GM21619 (cell line): Measurements from ENCODE around the gene PATJ.
"Not testable (repeated sequence)": the region's sequence is repeated elsewhere in the genome, so short reads cannot be mapped to it uniquely, and the experiment has no call there.

Experiments used
- ATAC-seq: cut with Tn5 transposase; IDR thresholded peaks from one replicate; pipeline ENCODE4 v1.9.1; 2021; ENCODE audit not compliant: unreplicated experiment

The PATJ gene

DNA sequence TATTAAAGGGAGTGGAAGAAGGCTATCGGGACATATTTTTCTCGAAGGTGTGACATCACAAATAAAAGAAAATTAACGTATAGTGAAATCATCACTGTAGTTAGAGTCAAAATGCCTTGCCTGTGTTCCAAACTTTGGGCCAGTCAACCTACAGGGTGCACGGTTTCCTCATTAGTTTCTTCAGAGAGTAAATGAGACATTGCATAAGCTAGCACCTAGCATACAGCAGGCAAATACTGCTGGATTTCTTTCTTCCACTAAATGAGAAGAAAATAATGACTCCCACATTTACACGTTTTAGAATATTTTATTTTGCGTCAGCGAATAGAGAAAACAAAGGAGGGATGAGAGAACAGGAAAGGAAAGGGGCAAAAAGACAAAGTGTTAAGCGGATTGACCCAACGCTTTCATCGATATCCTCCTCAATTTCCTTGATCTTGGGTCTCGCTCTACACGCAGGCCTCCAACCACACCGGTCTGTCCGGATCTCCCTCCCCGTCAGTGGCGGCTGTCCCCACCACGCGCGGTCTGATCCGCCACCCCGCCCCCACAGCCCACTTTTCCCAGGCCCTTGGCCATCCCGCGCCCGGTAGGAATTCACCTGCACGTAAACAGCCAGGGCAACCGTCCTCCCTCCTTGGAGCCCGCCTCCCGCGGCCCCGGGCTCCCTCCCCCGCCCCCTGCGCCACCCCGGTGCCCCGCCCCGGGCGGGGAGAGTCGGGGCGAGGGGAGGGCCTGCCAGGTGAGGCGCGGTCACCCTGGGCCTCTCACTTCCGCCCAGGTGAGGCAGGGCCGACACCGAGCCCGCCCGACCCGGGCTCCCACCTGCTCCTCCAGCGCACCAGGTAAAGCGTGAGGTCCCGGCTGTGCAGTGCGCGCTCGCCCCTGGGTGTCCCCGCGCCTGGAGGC, at the start of gene PATJ:
Gene PATJ, plus strand, starts transcription at position 770 of the 909 bp plus-strand sequence. CDS start 20,413 bp downstream, outside the sequence.
- peak; percentile 73 for ATAC-seq

- ATAC-seq = no peak
Observed at GRCh38 chr1:61699911-61700851, 42.1 kb upstream of the PATJ start.

DNA sequence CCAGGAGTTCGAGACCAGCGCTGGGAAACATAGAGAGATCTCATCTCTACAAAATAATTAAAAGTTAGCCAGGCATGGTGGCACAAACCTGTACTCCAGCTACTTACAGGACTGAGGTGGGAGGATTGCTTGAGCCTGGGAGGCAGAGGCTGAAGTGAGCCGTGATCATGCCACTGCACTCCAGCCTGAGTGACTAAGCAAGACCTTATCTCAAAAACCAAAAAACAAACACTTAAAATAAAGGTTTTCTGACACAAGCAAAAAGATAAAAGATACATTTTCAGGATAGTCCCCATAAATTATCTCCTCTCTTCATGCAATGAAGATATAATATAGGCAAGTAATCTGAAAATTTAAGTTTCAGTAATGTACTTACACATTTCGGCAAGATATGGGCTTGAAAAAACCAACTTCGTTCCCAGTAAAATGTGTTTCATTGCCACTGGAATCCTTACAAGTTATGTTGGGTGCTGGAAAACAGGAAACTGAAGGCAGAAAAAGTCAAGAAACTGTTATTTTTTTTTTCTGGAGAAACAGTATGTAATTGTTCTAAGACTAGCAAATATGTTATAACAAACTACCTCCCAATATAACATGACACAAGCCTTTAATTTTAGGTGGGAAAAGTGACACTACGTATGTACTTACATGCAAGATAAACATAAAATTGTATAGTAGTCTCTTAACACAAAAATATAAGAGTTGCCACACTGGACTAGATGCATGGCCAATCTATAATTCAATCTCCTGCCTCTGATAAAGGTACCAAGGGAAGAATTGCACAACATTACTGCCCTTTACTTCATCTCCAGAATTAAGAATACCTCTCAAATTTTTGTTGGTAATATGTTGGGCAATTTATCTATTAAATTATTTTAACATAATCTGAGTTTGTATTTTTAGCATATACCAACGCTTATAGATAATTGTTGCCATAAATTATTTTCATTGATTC, 33.0 kb upstream of the PATJ start:
- no peak for ATAC-seq

- ATAC-seq = no peak
Observed at GRCh38 chr1:61709908-61710289, 32.4 kb upstream of the PATJ start.

DNA sequence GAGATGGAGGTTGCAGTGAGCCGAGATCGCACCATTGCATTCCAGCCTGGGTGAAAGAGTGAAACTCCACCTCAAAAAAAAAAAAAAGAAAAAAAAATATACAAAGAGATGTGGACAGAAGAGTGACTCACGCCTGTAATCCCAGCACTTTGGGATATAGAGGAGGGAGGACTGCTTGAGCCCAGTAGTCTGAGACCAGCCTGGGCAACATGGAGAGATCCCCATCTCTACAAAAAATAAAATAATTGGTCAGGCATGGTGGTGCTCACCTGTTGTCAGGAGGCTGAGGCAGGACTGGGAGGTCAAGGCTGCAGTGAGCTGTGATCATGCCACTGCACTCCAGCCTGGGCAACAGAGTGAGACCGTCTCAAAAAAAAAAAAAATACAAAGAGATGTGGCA, 31.0 kb upstream of the PATJ start:
- ATAC-seq = not testable (repeated sequence)

DNA sequence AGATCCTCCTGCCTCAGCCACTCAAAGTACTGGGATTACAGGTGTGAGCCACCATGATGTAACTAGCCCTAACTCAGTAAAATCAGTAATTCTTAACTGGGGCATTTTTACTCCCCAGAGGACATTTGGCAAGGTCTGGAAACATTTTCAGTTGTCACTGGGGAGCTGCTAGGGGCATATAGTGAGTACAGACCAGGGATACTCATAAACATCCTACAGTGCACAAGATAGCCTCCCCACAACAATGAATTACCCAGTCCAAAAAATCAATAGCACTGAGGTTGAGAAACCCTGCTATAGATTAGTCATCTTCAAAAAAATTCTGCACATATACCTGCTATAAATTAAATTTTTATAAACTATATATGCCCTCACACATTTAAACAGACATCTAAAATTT, 30.3 kb upstream of the PATJ start:
- no peak for ATAC-seq

- ATAC-seq = not testable (repeated sequence)
Observed at GRCh38 chr1:61718996-61719663, 23.1 kb upstream of the PATJ start.

DNA sequence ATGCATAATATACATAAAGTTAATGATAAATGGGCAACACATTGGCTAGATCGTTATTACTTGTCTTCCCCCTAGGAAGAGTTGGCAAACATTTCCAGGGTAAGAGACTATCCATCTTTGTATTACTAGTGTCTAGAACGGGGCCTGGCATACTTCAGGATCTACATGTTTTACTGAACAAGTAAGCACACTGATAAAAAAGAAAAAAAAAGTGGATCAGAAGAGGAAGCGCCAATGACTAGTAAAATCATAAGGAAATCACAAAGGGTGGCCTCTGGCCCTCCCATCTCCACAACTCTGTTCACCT, 17.8 kb upstream of the PATJ start:
- ATAC-seq = no peak

DNA sequence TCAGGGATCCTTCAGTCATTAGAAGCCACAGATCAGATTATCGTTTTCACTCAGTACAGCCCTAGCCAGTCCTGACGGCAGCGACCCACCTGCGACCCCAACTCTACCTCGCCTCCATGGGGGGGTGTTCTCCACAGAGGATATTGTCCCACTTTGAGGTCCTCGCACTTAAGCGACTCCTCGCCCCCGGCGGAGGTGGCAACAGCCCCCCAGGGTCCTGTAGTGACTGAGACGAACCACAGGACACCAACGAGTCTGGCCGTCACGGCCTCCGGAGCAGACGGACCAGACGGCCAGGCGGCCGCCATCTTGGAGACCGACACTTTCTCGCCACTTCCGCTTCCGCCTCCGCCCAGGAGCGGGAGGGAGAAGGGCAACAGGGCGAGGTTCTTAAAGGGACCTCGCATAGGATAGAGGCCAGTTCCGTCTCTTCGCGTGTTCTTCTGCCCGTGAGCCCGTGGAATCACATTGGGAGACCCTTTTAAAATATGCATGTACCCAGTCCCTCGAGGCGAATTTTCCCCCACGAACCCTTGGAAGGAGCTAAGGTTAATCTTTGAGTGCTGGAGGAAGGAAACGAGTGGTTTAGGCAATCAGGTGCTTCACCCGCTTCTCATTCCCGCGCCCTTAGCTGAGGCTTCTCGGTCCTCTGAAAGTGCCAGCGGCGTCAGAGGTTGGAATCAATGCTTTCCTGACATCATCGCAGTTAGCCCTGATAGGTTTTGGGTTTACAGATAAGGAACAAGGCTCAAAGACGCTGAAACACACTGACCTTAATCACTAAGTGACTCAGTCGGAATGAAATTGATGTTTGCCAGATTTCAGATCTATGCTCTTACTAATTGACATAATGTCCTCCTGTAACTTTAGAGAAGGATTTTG, 17.2 kb upstream of the PATJ start, which contains the start of gene TM2D1:
Gene TM2D1, minus strand, starts transcription at position 329 of the 882 bp plus-strand sequence. Its CDS starts 21 bp downstream, at position 308.
- ATAC-seq = peak; percentile 99

DNA sequence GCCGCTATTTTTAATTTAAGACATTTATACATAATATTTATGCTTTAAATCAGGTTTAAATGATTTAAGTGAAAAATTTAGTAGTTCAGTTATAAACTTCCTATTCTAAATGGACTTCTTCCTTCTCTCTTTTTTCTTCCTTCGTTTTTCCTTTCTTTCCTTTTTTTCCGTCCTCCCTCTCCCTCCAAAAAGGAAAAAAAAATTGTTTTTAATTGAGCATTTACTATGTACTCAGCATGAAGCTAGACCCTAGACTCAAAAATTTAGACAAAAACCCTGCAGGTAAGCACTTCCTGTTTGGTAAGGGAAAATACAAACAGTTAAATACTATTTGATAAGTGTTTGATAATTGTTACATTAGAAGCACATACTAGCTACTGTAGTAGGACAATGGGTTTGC, 14.7 kb upstream of the PATJ start:
- no peak for ATAC-seq

GRCh38 chr1:61730679-61731078, 11.6 kb upstream of the PATJ start:
- not testable (repeated sequence) for ATAC-seq

GRCh38 chr1:61732726-61733125, 9.6 kb upstream of the PATJ start:
- ATAC-seq = no peak

- no peak for ATAC-seq
Observed at GRCh38 chr1:61740751-61741700, 1.3 kb upstream of the PATJ start.

- ATAC-seq = peak; percentile 59
Observed at GRCh38 chr1:61742620-61743430, 545 bp downstream of the PATJ start.

GRCh38 chr1:61743431-61743705, 1.1 kb downstream of the PATJ start:
- ATAC-seq = no peak

DNA sequence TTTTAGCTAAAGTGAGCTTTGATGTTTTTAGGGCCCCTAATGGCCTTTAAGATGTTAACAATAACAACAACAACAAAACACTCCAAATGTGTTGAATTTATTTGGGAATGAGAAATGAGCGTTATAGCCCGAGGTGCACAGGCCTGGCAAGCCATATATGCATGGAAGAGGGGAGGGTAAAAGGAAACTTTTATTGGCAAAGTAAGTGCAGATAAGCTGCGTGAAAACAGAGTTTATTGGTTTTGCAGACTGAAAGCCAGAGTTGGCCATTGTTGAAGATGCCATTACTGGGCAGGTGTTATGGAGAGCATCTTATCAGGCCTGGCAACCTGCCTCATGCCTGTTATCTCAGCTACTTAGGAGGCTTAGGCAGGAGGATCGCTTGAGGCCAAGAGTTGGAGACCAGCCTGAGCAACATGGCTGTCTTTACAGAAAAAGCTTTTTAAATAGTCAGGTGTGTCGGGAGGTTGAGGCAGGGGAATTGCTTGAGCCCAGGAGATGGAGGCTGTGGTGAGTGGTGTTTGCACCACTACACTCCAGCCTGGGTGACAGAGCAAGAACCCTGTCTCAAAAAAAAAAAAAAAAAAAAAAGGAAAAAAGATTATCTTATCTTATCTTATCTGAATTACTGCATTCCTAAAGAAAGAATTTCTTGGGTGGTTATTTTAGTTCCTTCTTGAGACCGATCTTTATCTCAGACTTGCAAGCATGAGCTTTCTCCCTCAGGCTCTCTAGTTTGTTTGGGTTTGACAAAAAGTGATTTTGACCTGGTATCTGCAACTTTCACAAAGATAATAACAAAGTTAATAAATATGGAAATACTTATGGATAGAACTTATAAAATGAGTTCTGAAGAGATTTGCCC, 1.7 kb downstream of the PATJ start:
- no peak for ATAC-seq
